ENCODE results near the gene AFF1.
"Not testable (repeated sequence)": the region's sequence is repeated elsewhere in the genome, so short reads cannot be mapped to it uniquely, and the experiment has no call there.

AFF1 gene

DNA sequence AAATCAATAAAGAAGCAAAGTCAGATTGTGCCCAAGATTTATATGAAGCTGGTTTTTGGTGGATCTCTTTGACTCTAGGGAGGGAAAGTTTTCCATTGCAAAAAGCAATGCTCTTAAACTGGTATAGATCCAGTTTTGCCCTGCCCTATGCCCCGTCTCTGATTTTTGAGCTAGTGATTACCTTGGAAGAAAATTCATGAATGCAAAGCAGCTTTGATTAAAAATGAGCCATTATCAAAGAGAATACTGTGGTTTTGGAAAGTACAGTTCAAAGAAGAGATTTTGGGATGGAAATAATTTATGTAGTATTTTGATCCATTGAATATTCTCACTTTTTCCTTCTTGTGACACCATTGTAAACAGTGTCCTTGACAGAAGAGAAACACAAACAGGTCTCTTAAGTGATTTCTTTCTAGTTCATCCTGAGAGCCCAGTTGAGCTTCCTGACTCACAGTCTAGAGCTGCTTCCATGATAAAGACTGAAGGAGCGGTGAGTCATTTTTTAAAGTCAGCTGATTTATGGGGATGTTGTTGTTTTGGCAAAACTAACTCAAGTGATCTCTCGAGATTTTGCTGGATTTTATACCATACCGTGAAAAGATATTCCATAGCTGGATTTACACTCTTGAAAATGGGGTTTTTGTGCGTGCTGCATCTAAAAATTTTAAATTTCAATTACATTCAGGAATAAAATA lies 76.7 kb downstream of the AFF1 start:
- DNase-seq (ENCODE audit: low read depth in 3 of 3) = no peak

- no peak for DNase-seq (ENCODE audit: low read depth in 3 of 3)
Observed at GRCh38 chr4:87012265-87012953, 77.6 kb downstream of the AFF1 start.

GRCh38 chr4:87012954-87013308 lies 78.1 kb downstream of the AFF1 start:
- DNase-seq (ENCODE audit: low read depth in 3 of 3) = not testable (repeated sequence)

DNA sequence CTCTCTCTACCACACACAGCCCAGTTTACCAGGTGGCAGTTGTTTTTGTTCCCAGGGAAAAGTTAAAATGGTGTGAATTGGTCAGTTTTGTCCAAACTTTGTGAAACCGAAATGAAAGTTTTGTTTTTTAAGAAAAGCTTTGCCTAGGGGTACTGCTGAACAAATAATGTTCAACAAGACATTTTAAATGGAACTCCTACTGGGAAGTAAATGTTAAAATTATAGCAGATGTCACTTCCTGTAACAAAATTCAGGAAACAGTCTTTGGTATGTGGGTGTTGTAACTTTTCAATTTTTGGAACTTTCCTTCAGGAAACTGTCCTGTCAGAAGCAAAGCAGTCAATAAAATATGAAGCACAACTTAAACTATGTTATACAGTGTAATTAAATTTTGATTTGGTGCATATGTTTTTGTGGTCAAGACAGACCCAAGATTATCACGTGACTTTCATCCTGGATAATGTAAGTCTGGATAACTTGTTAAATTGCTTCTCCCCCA lies 79.5 kb downstream of the AFF1 start:
- DNase-seq (ENCODE audit: low read depth in 3 of 3) = no peak

DNA sequence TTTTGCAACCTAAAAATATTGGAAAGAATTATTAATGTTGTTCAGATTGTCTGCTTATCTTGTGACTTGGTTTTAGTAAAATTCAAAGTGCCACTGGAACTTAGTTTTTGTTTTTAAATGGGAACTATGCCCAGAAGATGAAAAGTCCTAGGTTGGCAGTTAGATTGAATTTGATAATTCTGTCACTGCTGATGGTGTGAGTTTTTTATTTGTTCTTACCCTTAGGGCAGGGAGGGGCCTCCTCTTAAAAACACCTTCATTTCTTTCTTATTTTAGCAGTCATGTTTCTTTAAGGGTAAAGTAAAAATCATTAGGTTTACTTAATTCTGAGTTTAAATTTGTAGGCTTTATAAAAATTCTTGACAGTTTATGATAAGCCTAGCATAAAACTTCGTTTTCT lies 80.6 kb downstream of the AFF1 start:
- no peak for DNase-seq (ENCODE audit: low read depth in 3 of 3)

GRCh38 chr4:87017580-87018342 lies 83.0 kb downstream of the AFF1 start:
- DNase-seq (ENCODE audit: low read depth in 3 of 3) = no peak

DNA sequence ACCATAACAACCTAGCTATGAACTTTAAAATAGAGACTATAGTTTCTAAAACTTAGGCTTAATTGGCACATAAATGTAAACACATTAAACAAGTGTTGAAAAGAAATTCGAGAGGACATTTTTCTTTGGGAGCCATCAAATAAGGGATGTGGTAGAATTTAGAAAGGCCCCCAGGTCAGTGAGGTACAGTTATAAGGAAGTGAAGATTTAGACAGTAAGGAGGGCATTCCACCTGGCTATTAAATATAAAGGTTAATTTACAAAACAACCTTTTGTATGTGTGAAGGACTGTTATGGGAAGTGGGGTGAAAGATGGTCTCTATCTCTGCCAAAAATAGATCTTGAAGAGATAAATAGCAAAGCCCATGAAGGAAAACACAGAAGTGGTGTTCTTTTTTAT lies 83.9 kb downstream of the AFF1 start:
- DNase-seq (ENCODE audit: low read depth in 3 of 3) = no peak

DNA sequence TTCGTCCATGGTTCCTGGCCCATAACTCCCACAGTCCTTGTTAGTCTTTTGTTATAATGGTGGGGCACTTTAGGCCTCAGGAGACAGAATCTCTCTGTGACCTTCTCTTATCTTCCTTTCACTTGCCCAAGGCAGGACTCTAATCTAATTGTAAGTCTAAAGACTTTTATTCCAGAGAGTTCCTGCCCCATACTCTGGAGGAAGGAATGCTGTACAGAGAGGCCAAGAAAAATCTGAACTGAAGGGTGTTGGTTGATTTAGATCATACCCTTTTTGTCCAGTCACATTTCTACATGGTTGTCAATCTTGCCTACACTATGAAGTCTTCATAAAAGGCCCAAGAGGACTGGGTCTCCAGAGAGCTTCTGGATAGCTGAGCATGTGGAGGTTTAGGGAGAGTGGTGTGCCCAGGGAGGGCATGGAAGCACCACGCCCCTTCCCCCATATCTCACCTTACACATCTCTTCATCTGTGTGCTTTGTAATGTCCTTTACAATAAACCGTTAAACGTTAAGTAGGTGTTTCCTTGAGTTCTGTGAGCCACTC lies 84.5 kb downstream of the AFF1 start:
- DNase-seq (ENCODE audit: low read depth in 3 of 3) = no peak

GRCh38 chr4:87019898-87020297 lies 85.1 kb downstream of the AFF1 start:
- no peak for DNase-seq (ENCODE audit: low read depth in 3 of 3)

- no peak for DNase-seq (ENCODE audit: low read depth in 3 of 3)
Observed at GRCh38 chr4:87024201-87024600, 89.4 kb downstream of the AFF1 start.

DNA sequence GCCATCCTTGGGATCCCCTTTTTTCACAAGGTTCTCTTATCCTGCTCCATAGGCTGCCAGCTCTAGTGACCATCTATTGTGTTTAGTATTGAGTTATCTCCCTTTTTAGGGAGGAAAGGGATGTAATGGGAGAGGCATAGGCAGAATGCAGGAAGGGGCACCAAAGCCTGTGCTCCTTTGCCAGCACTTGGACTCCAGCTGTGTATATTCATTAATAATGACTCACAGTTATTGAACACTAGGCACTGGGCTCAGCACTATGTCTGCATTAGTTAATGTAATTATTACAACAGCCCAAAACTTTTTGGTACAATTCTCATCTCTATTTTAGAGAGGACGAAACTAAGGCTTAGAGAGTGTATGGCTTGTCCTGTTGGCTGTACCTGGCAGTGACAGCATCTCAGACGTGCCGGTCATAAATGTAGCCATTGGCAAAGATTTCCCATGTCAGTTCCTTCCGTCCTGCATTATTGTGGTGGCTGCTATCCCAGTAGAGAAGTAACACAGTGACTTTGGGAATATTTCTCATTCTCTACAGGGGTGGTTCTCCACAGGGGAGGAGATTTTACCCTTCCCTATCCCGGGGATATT lies 90.3 kb downstream of the AFF1 start:
- no peak for DNase-seq (ENCODE audit: low read depth in 3 of 3)

- no peak for DNase-seq (ENCODE audit: low read depth in 3 of 3)
Observed at GRCh38 chr4:87025614-87026041, 90.8 kb downstream of the AFF1 start.

DNA sequence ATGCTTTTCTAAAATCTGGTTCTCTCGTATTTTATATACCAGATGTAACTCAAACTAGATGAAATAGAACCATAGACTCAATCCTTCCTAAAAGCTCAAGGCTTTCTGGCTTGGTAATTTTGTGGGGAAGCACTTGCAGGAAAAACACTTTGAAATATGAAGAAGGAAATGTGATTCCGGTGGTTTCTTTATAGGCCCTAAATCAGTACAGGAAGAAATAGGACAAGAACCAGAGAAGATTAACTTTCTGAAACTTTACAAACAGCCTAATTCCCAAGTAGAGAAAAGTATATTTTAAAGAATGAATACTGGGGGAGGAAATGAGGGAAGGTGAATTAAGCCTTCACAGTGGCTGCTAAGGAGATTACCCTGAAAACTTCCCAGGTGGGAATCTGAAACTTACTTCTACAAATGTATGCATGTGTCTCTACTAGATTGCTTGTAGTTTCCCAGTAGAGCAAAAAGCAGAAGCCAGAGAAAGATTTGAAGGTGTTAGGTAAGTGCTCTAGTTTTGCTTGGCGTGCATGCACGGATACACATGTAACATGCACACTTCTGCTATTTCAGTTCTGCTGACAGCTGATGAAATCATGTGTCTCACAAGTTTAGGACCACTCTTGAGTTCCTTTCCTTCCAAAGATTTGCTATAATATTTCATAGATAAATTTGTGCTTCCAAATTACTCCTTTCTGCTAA lies 92.1 kb downstream of the AFF1 start:
- no peak for DNase-seq (ENCODE audit: low read depth in 3 of 3)

GRCh38 chr4:87029356-87029755 lies 94.5 kb downstream of the AFF1 start:
- no peak for DNase-seq (ENCODE audit: low read depth in 3 of 3)

DNA sequence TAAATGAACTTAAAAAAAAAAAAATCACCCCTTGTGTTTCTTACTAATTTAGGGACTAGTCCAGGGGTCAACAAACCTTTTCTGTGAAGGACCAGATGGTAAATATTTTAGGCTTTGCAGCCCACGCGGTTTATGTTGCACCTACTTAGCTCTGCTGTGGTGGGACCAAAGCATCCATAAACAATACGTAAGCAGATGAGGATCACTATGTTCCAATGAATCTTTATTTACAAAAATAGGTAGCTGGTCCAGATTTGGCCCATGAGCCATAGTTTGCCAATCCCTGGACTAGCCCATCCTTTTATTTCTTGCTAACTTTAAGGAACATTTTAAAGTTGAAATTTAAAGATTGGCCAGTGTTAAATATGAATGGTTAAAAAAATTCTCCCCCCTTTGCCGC lies 95.3 kb downstream of the AFF1 start:
- no peak for DNase-seq (ENCODE audit: low read depth in 3 of 3)

- no peak for DNase-seq (ENCODE audit: low read depth in 3 of 3)
Observed at GRCh38 chr4:87030755-87031441, 96.1 kb downstream of the AFF1 start.

- no peak for DNase-seq (ENCODE audit: low read depth in 3 of 3)
Observed at GRCh38 chr4:87031920-87032319, 97.1 kb downstream of the AFF1 start.

- DNase-seq (ENCODE audit: low read depth in 3 of 3) = no peak
Observed at GRCh38 chr4:87032884-87033533, 98.2 kb downstream of the AFF1 start.

- DNase-seq (ENCODE audit: low read depth in 3 of 3) = no peak
Observed at GRCh38 chr4:87033902-87034301, 99.1 kb downstream of the AFF1 start.

GRCh38 chr4:87034527-87034926 lies 99.7 kb downstream of the AFF1 start:
- no peak for DNase-seq (ENCODE audit: low read depth in 3 of 3)

Data from stimulated activated CD4-positive, alpha-beta T cell treated with anti-CD3 and anti-CD28 coated beads, TNF-alpha, amount 100 ng/mL, for 24 hours (primary cell).